Activated T-helper 1 cell treated with anti-CD3 and anti-CD28 coated beads, Interleukin-12 subunit alpha, Interleukin-12 subunit beta, Interleukin-2, Interleukin-4 antibody, amounts not matched to agents 30 ng/mL and 10 ng/mL and 1 ng/mL, durations not matched to agents 14 hours and 24 hours and 36 hours (primary cell): ENCODE data around the gene RSL24D1. TPM values are rescaled to one million over a fixed set of nuclear protein-coding genes. Genes with fewer than 3 reads are reported as not detected.

Source experiments
- total RNA-seq: library from RNA; stranded (reverse); gene quantifications from 2 replicates; pipeline ENCODE4 v1.2.3, GENCODE V29; 2022

The RSL24D1 gene
- total RNA-seq, 1 donor from 2014 or later = 111 TPM

Other genes with a start within 250 kb of the RSL24D1 start
- 98.6 and 100 TPM in 2 replicates for gene RAB27A, start 92.9 kb upstream of the RSL24D1 start, total RNA-seq
- gene PIGBOS1, start 122.2 kb upstream of the RSL24D1 start, total RNA-seq = 10.3 and 11.8 TPM in 2 replicates
- gene PIGB, start 122.3 kb upstream of the RSL24D1 start, total RNA-seq = 14.0 and 19.9 TPM in 2 replicates
- gene CCPG1, start 211.4 kb upstream of the RSL24D1 start, total RNA-seq = 15.0 TPM in 2 replicates
- gene PIERCE2, start 211.6 kb upstream of the RSL24D1 start, total RNA-seq = not detected in 2 replicates